OCI-LY3 (cell line): Measurements from ENCODE around the gene LBX2.

Experiments
- CTCF ChIP-seq: fragments of 200-600, 300-600 bp; sonication (generic); IDR thresholded peaks from 2 replicates; pipeline ENCODE4 v1.5.1; 2014; ENCODE audit warnings: antibody characterized with exemption, low read length, low read depth
- EZH2phosphoT487 ChIP-seq: fragments of 200-600 bp; shearing (Covaris generic); IDR thresholded peaks from 2 replicates; pipeline ENCODE4 v1.6.1; 2018; ENCODE audit warnings: antibody characterized with exemption, mixed run types, low read depth

DNA sequence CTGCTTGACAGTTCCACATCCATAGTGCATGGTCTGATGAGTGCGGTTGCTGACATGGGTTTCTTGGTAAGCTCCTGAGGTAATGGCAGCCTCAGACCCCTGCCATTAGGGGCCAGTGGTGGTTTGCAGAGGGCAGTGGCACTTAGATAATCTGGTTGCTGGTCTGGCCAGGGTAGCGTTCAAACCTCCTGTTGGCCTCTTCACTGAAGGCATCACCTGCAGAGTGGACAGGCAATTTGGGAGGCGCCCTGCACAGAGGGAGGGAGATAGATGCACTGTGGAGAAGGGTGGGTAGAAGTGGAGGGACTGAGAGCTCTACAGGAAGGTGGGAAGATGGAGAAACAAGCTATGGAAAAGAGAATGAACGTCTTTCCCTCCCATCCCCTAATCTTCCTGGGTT lies 34.1 kb upstream of the LBX2 start:
- no peak for TF ChIP-seq CTCF
- TF ChIP-seq EZH2phosphoT487, result no peak
